ENCODE data around the gene KCNN4. TPM values are rescaled to one million over a fixed set of nuclear protein-coding genes. Genes with fewer than 3 reads are reported as not detected.

The KCNN4 gene
- total and polyA plus RNA-seq, 10 of the 15 experiments (the other 5 are each of a cell fraction or from before 2014, with no cell fraction given), result 1.4 to 112 (median 77.9) TPM

GRCh38 chr19:43726736-43727592 lies 53.8 kb downstream of the KCNN4 start:
- Histone ChIP-seq H4K20me1 (ENCODE audit: control insufficient read depth, insufficient read depth) (no peaks in the 10 kb centered on the region), H3K27ac (ENCODE audit: control insufficient read depth, insufficient read depth) (peak overlapping the region; percentile 6; the same call in 1 of the 2 replicates), H3K4me2 (ENCODE audit: control insufficient read depth, insufficient read depth) (peak overlapping the region; percentile 43), H3K36me3 (ENCODE audit: control insufficient read depth in 2 of 2, insufficient read depth in 2 of 2, low read length in 1 of 2) (peaks cover 7 to 10% of the 10 kb centered on the region in 2 experiments; a peak in 3 of 4 replicates), H3K4me1 (ENCODE audit: control insufficient read depth, insufficient read depth, low read length) (peaks cover 26% of the 10 kb centered on the region), H3K27me3 (replicated peaks in 1 of 2; ENCODE audit: control insufficient read depth in 2 of 2, insufficient read depth in 2 of 2, low read length in 1 of 2) (no peaks in the 10 kb centered on the region), H3K9ac (ENCODE audit: control insufficient read depth, insufficient read depth, low read length) (no peak overlapping the region), H3K4me3 (no peak overlapping the region), H3K9me3 (replicated peaks; ENCODE audit: control insufficient read depth, insufficient read depth, low read length) (no peaks in the 10 kb centered on the region), H2AFZ (ENCODE audit: control insufficient read depth, low read depth, low read length) (no peak overlapping the region), H3K79me2 (ENCODE audit: control insufficient read depth, insufficient read depth, low read length) (no peaks in the 10 kb centered on the region)
- CTCF ChIA-PET, result interaction anchor here (2.0 to 2.8 kb wide), 2 partner anchors 18 to 58 kb away, joined by 9 to 13 read pairs; no protein-coding TSS in a partner anchor
- WGBS (ENCODE audit: insufficient coverage, insufficient replicate concordance, low lambda C conversion rate, missing lambda C conversion rate), result 58% methylated on average over 15 of the region's 15 CpGs
- intact Hi-C loops (cut with micrococcal nuclease; ENCODE audit: unreplicated experiment) (no loop called here), in situ Hi-C loops (cut with MboI) (no loop called here)
- POLR2A ChIA-PET, result interaction anchor here (0.7 to 1.7 kb wide), 5 partner anchors 29 to 59 kb away, joined by 3 to 6 read pairs (median 4); partner anchors contain the start of gene PLAUR
- SMC1A ChIA-PET (ENCODE audit: uncharacterized antibody, unreplicated experiment), result interaction anchor here (1.2 to 1.8 kb wide), 4 partner anchors 9 to 83 kb away, joined by 3 to 9 read pairs (median 4); no protein-coding TSS in a partner anchor
- no peak for FAIRE-seq
- peak; percentile 56 for ATAC-seq
- BruUV-seq (replicated peaks), result no TSS peak
- RAD21 ChIA-PET (ENCODE audit: unreplicated experiment), result interaction anchor here (0.6 to 2.3 kb wide), 3 partner anchors 19 to 58 kb away, joined by 3 to 30 read pairs (median 4); no protein-coding TSS in a partner anchor
- TF ChIP-seq EED (IDR thresholded peaks at IDR 0.05; ENCODE audit: low read depth), result 0 out of 2 replicates have a peak, but pooled peaks have one; percentile 26
- TF ChIP-seq SUZ12 (IDR thresholded peaks at IDR 0.05; ENCODE audit: unreplicated experiment), result no peak
- TF ChIP-seq EZH2 (IDR thresholded peaks at IDR 0.05; ENCODE audit: borderline replicate concordance, control insufficient read depth, low read depth, low read length), result no peak
- TF ChIP-seq IKZF1 (conservative IDR thresholded peaks at IDR 0.05), result peak; percentile 14; the same call in 1 of the 2 replicates
- no peak for TF ChIP-seq SMAD1 (IDR thresholded peaks at IDR 0.05; ENCODE audit: low read depth, partially characterized antibody)
- no peak for TF ChIP-seq KDM1A (IDR thresholded peaks at IDR 0.05; ENCODE audit: borderline replicate concordance)
- peak; percentile 51; the same call in 1 of the 2 replicates for TF ChIP-seq RUNX3 (IDR thresholded peaks at IDR 0.05; ENCODE audit: low read length)
- no peak for TF ChIP-seq ATF3 (IDR thresholded peaks at IDR 0.05; ENCODE audit: borderline replicate concordance, extremely low read depth, low read depth, low read length)
- no peak for TF ChIP-seq CTCF (IDR thresholded peaks at IDR 0.05 in 2 of 3, conservative IDR thresholded peaks at IDR 0.05 in 1 of 3; ENCODE audit: control insufficient read depth in 2 of 3, extremely low read depth in 1 of 3, insufficient read depth in 1 of 3, low read depth in 3 of 3, low read length in 3 of 3)
- DNase-seq (ENCODE audit: low read depth, low spot score), result peak; percentile 20
